H1 (cell line): ENCODE measurements around the gene SCD.
A peak's percentile ranks its signal among the peaks of the same experiment; 100 is the strongest.

Experiments used
- ASH2L ChIP-seq: fragments of 200-600, 300-600 bp; sonication (generic); IDR thresholded peaks from one replicate; pipeline ENCODE4 v1.7.1; 2017; ENCODE audit warnings: low read length
- EP300 ChIP-seq, 2 experiments: IDR thresholded peaks; 1 replicate in 1 of 2; 2 replicates in 1 of 2; pipeline ENCODE4 v1.6.1; 2011 to 2012; ENCODE audit warnings: low read depth in 2 of 2, low read length in 2 of 2, mild to moderate bottlenecking in 2 of 2, borderline replicate concordance in 1 of 2, inconsistent platforms in 1 of 2, moderate library complexity in 1 of 2
- HDAC2 ChIP-seq, 2 experiments: fragments of 300-600 bp in 1 of 2; sonication (generic) in 1 of 2; IDR thresholded peaks; 2 replicates each; pipeline ENCODE4 v1.6.1; 2011 to 2012; ENCODE audit warnings: low read depth in 2 of 2, low read length in 2 of 2, mild to moderate bottlenecking in 2 of 2, moderate library complexity in 2 of 2, borderline replicate concordance in 1 of 2, inconsistent platforms in 1 of 2
- HDAC6 ChIP-seq: IDR thresholded peaks from one replicate; pipeline ENCODE4 v1.7.1; 2012; ENCODE audit warnings: low read depth, mild to moderate bottlenecking, inconsistent platforms, low read length, moderate library complexity
- KDM1A ChIP-seq: fragments of 200-600, 300-600 bp; sonication (generic); IDR thresholded peaks from 2 replicates; pipeline ENCODE4 v1.7.1; 2016; ENCODE audit warnings: mild to moderate bottlenecking, low read length, borderline replicate concordance
- POLR2A ChIP-seq, 2 experiments: IDR thresholded peaks; 1 replicate in 1 of 2; 2 replicates in 1 of 2; pipeline ENCODE4 v1.6.1; 2011; ENCODE audit warnings: low read depth in 2 of 2, low read length in 2 of 2, mild to moderate bottlenecking in 2 of 2; ENCODE audit errors: control extremely low read depth in 1 of 2
- RFX5 ChIP-seq: IDR thresholded peaks from 2 replicates; pipeline ENCODE4 v1.6.1; 2011; ENCODE audit warnings: low read depth, low read length, improper control_type of control experiment, borderline replicate concordance
- SIN3A ChIP-seq, 2 experiments: IDR thresholded peaks in 1 of 2; conservative IDR thresholded peaks in 1 of 2; 2 replicates each; pipeline ENCODE4 v1.6.1; 2011 to 2012; ENCODE audit warnings: low read length in 2 of 2, improper control_type of control experiment in 1 of 2, low read depth in 1 of 2, mild to moderate bottlenecking in 1 of 2
- SUZ12 ChIP-seq: fragments of 200-600 bp; sonication (generic); IDR thresholded peaks from 2 replicates; pipeline ENCODE4 v1.6.1; 2012; ENCODE audit warnings: mild to moderate bottlenecking, inconsistent platforms, low read length, moderate library complexity, mixed read lengths
- TF ChIP-seq, protein P1 (sequence below), 3 experiments: IDR thresholded peaks; 1 replicate in 2 of 3; 2 replicates in 1 of 3; pipeline versions ENCODE4 v1.5.1 to v1.6.1; 2011; ENCODE audit warnings: low read length in 3 of 3, mild to moderate bottlenecking in 3 of 3, inconsistent platforms in 2 of 3, low read depth in 1 of 3, moderate library complexity in 1 of 3; ENCODE audit not compliant: insufficient read depth in 1 of 3; ENCODE audit errors: control extremely low read depth in 1 of 3
- TF ChIP-seq, protein P2 (sequence below): fragments of 300-600 bp; sonication (generic); IDR thresholded peaks from 2 replicates; pipeline ENCODE4 v1.7.1; 2012; ENCODE audit warnings: low read length, moderate library complexity, mild to moderate bottlenecking, inconsistent platforms; ENCODE audit not compliant: insufficient replicate concordance

- peak; percentile 33 to 60; a peak in 1 of 4 replicates for TF ChIP-seq SIN3A (conservative IDR thresholded peaks at IDR 0.05 in 1 of 2, IDR thresholded peaks at IDR 0.05 in 1 of 2; ENCODE audit: low read depth in 1 of 2, low read length in 2 of 2)
- TF ChIP-seq EP300 (IDR thresholded peaks at IDR 0.05; ENCODE audit: borderline replicate concordance in 1 of 2, low read depth in 2 of 2, low read length in 2 of 2): peak in 1 of 2 experiments; percentile 10; a peak in 1 of 3 replicates
- peak; percentile 44 to 58; a peak in 2 of 3 replicates for TF ChIP-seq POLR2A (IDR thresholded peaks at IDR 0.05; ENCODE audit: control extremely low read depth in 1 of 2, low read depth in 2 of 2, low read length in 2 of 2)
- no peak for TF ChIP-seq HDAC6
- TF ChIP-seq, protein P1, sequence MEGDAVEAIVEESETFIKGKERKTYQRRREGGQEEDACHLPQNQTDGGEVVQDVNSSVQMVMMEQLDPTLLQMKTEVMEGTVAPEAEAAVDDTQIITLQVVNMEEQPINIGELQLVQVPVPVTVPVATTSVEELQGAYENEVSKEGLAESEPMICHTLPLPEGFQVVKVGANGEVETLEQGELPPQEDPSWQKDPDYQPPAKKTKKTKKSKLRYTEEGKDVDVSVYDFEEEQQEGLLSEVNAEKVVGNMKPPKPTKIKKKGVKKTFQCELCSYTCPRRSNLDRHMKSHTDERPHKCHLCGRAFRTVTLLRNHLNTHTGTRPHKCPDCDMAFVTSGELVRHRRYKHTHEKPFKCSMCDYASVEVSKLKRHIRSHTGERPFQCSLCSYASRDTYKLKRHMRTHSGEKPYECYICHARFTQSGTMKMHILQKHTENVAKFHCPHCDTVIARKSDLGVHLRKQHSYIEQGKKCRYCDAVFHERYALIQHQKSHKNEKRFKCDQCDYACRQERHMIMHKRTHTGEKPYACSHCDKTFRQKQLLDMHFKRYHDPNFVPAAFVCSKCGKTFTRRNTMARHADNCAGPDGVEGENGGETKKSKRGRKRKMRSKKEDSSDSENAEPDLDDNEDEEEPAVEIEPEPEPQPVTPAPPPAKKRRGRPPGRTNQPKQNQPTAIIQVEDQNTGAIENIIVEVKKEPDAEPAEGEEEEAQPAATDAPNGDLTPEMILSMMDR (IDR thresholded peaks at IDR 0.05; ENCODE audit: control extremely low read depth in 1 of 3, insufficient read depth in 1 of 3, low read depth in 1 of 3, low read length in 3 of 3): no peak
- no peak for TF ChIP-seq SUZ12
- TF ChIP-seq RFX5: peak; percentile 15; the same call in 1 of the 2 replicates
- peak; percentile 69 for TF ChIP-seq ASH2L
- TF ChIP-seq, protein P2, sequence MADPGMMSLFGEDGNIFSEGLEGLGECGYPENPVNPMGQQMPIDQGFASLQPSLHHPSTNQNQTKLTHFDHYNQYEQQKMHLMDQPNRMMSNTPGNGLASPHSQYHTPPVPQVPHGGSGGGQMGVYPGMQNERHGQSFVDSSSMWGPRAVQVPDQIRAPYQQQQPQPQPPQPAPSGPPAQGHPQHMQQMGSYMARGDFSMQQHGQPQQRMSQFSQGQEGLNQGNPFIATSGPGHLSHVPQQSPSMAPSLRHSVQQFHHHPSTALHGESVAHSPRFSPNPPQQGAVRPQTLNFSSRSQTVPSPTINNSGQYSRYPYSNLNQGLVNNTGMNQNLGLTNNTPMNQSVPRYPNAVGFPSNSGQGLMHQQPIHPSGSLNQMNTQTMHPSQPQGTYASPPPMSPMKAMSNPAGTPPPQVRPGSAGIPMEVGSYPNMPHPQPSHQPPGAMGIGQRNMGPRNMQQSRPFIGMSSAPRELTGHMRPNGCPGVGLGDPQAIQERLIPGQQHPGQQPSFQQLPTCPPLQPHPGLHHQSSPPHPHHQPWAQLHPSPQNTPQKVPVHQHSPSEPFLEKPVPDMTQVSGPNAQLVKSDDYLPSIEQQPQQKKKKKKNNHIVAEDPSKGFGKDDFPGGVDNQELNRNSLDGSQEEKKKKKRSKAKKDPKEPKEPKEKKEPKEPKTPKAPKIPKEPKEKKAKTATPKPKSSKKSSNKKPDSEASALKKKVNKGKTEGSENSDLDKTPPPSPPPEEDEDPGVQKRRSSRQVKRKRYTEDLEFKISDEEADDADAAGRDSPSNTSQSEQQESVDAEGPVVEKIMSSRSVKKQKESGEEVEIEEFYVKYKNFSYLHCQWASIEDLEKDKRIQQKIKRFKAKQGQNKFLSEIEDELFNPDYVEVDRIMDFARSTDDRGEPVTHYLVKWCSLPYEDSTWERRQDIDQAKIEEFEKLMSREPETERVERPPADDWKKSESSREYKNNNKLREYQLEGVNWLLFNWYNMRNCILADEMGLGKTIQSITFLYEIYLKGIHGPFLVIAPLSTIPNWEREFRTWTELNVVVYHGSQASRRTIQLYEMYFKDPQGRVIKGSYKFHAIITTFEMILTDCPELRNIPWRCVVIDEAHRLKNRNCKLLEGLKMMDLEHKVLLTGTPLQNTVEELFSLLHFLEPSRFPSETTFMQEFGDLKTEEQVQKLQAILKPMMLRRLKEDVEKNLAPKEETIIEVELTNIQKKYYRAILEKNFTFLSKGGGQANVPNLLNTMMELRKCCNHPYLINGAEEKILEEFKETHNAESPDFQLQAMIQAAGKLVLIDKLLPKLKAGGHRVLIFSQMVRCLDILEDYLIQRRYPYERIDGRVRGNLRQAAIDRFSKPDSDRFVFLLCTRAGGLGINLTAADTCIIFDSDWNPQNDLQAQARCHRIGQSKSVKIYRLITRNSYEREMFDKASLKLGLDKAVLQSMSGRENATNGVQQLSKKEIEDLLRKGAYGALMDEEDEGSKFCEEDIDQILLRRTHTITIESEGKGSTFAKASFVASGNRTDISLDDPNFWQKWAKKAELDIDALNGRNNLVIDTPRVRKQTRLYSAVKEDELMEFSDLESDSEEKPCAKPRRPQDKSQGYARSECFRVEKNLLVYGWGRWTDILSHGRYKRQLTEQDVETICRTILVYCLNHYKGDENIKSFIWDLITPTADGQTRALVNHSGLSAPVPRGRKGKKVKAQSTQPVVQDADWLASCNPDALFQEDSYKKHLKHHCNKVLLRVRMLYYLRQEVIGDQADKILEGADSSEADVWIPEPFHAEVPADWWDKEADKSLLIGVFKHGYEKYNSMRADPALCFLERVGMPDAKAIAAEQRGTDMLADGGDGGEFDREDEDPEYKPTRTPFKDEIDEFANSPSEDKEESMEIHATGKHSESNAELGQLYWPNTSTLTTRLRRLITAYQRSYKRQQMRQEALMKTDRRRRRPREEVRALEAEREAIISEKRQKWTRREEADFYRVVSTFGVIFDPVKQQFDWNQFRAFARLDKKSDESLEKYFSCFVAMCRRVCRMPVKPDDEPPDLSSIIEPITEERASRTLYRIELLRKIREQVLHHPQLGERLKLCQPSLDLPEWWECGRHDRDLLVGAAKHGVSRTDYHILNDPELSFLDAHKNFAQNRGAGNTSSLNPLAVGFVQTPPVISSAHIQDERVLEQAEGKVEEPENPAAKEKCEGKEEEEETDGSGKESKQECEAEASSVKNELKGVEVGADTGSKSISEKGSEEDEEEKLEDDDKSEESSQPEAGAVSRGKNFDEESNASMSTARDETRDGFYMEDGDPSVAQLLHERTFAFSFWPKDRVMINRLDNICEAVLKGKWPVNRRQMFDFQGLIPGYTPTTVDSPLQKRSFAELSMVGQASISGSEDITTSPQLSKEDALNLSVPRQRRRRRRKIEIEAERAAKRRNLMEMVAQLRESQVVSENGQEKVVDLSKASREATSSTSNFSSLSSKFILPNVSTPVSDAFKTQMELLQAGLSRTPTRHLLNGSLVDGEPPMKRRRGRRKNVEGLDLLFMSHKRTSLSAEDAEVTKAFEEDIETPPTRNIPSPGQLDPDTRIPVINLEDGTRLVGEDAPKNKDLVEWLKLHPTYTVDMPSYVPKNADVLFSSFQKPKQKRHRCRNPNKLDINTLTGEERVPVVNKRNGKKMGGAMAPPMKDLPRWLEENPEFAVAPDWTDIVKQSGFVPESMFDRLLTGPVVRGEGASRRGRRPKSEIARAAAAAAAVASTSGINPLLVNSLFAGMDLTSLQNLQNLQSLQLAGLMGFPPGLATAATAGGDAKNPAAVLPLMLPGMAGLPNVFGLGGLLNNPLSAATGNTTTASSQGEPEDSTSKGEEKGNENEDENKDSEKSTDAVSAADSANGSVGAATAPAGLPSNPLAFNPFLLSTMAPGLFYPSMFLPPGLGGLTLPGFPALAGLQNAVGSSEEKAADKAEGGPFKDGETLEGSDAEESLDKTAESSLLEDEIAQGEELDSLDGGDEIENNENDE: no peak
- 0 out of 4 replicates have a peak, but pooled peaks of 1 of the 2 experiments have one; percentile 7 for TF ChIP-seq HDAC2 (IDR thresholded peaks at IDR 0.05; ENCODE audit: borderline replicate concordance in 1 of 2, low read depth in 2 of 2, low read length in 2 of 2)
- peak; percentile 87 for TF ChIP-seq KDM1A
Measured at GRCh38 chr10:100373298-100374199, 26.5 kb downstream of the SCD start.
